ENCODE results near the gene MYO3B.

Gene MYO3B

GRCh38 chr2:170218931-170219330, 41.0 kb downstream of the MYO3B start:
- DNase-seq (ENCODE audit: low spot score) = no peak
- in situ Hi-C loops (cut with MboI; ENCODE audit: low pct_unique_long_range_greater_than_20kb, low sequenced_read_pairs, unreplicated experiment) = no loop called here
- TF ChIP-seq CTCF (IDR thresholded peaks at IDR 0.05; ENCODE audit: extremely low read depth, insufficient read depth, missing control alignments) = no peak

GRCh38 chr2:170221317-170222288, 43.7 kb downstream of the MYO3B start:
- TF ChIP-seq CTCF (IDR thresholded peaks at IDR 0.05; ENCODE audit: extremely low read depth, insufficient read depth, missing control alignments) = no peak
- DNase-seq (ENCODE audit: low spot score) = no peak
- in situ Hi-C loops (cut with MboI; ENCODE audit: low pct_unique_long_range_greater_than_20kb, low sequenced_read_pairs, unreplicated experiment) = no loop called here

GRCh38 chr2:170222298-170222697, 44.4 kb downstream of the MYO3B start:
- no peak for DNase-seq (ENCODE audit: low spot score)
- in situ Hi-C loops (cut with MboI; ENCODE audit: low pct_unique_long_range_greater_than_20kb, low sequenced_read_pairs, unreplicated experiment) = no loop called here
- no peak for TF ChIP-seq CTCF (IDR thresholded peaks at IDR 0.05; ENCODE audit: extremely low read depth, insufficient read depth, missing control alignments)

GRCh38 chr2:170222842-170223241, 44.9 kb downstream of the MYO3B start:
- in situ Hi-C loops (cut with MboI; ENCODE audit: low pct_unique_long_range_greater_than_20kb, low sequenced_read_pairs, unreplicated experiment) = no loop called here
- no peak for TF ChIP-seq CTCF (IDR thresholded peaks at IDR 0.05; ENCODE audit: extremely low read depth, insufficient read depth, missing control alignments)
- no peak for DNase-seq (ENCODE audit: low spot score)

- no peak for TF ChIP-seq CTCF (IDR thresholded peaks at IDR 0.05; ENCODE audit: extremely low read depth, insufficient read depth, missing control alignments)
- in situ Hi-C loops (cut with MboI; ENCODE audit: low pct_unique_long_range_greater_than_20kb, low sequenced_read_pairs, unreplicated experiment) = loop anchor here (25.0 kb wide), 1 partner anchor 588 kb away; the partner anchor contains the start of gene GAD1
- DNase-seq (ENCODE audit: low spot score) = no peak
Measured at GRCh38 chr2:170224692-170225294, 46.8 kb downstream of the MYO3B start.

GRCh38 chr2:170226216-170226615, 48.3 kb downstream of the MYO3B start:
- DNase-seq (ENCODE audit: low spot score) = no peak
- no peak for TF ChIP-seq CTCF (IDR thresholded peaks at IDR 0.05; ENCODE audit: extremely low read depth, insufficient read depth, missing control alignments)
- in situ Hi-C loops (cut with MboI; ENCODE audit: low pct_unique_long_range_greater_than_20kb, low sequenced_read_pairs, unreplicated experiment) = loop anchor here (25.0 kb wide), 1 partner anchor 586 kb away; the partner anchor contains the start of gene GAD1
